ENCODE results near the gene LPCAT2.

LPCAT2 gene

DNA sequence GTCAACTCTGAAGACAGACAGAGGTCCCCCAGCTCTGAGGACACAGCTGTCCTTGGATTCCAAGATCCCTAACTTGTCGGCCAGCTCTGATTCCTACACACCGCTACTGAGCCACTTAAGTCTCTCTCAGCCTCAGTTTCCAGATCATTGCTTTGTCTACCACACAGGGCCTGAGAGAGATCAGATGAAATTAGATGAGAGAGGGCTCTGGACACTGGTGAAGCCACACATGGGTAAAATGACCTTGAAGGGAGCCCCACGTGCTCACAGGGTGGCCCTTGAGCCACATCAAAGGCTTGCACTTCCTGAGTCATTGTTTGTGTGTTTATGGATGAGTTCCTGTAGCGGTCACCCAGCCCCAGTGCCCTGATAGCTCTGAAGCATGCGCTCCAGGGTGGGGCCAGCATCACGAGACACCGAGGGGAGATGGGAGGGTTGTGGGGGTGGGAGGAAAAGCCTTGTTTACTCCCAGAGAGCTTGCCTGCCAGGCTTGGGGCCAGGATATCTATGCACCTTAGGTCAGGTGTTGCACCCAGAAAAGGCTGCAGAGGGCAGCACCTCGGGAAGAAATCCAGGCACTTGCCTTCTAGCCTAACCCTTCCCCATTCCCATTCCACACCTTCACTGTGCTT, 114.2 kb downstream of the LPCAT2 start:
- no peak overlapping the region for H3K9ac ChIP-seq (ENCODE audit: low read length)
- no peak overlapping the region for H3K4me3 ChIP-seq (ENCODE audit: low read length)
- H3K4me1 ChIP-seq (ENCODE audit: control insufficient read depth, low read depth, low read length), result peaks cover 2% of the 10 kb centered on the region
- no peaks in the 10 kb centered on the region for H3K27me3 ChIP-seq (ENCODE audit: control insufficient read depth, insufficient read depth, low read length)
- no peaks in the 10 kb centered on the region for H3K36me3 ChIP-seq (ENCODE audit: control insufficient read depth, low read depth, low read length)
- H3K9me3 ChIP-seq (ENCODE audit: control insufficient read depth, low read depth, low read length), result no peaks in the 10 kb centered on the region
- H3K27ac ChIP-seq (ENCODE audit: low read length), result no peak overlapping the region

DNA sequence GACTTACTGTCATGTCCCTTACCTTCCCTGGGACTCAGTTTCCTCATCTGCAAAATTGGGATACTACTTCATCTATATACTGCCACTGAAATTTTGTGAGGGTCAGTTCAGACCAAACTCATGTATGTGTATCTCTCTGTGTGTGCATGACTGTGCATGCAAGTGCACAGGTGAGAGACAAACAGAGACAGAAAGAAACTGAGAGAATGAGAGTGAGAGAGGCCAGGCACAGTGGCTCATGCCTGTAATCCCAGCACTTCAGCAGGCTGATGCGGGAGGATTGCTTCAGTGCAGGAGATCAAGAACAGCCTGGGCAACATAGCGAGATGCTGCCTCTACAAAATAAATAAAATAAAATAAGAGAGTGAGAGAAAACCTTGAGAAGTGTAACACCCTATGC, 114.8 kb downstream of the LPCAT2 start:
- Histone ChIP-seq H3K9me3 (ENCODE audit: control insufficient read depth, low read depth, low read length) (no peaks in the 10 kb centered on the region), H3K9ac (ENCODE audit: low read length) (no peak overlapping the region), H3K36me3 (ENCODE audit: control insufficient read depth, low read depth, low read length) (no peaks in the 10 kb centered on the region), H3K27me3 (ENCODE audit: control insufficient read depth, insufficient read depth, low read length) (no peaks in the 10 kb centered on the region), H3K27ac (ENCODE audit: low read length) (no peak overlapping the region), H3K4me1 (ENCODE audit: control insufficient read depth, low read depth, low read length) (peaks cover 8% of the 10 kb centered on the region), H3K4me3 (ENCODE audit: low read length) (no peak overlapping the region)

DNA sequence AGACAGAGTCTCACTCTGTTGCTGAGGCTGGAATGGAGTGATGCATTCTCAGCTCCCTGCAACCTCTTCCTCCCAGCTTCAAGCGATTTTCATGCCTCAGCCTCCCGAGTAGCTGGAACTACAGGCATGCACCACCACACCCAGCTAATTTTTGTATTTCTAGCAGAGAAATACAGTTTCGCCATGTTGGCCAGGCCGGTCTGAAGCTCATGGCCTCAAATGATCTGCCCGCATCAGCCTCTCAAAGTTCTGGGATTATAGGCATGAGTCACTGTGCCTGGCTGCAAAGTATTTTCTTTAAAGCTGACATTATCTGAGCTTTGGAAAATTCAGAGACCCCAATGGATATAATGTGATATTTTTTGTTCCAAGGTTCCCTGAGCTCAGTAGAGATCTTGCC, 115.8 kb downstream of the LPCAT2 start:
- Histone ChIP-seq H3K27ac (ENCODE audit: low read length) (no peak overlapping the region), H3K9ac (ENCODE audit: low read length) (no peak overlapping the region), H3K4me1 (ENCODE audit: control insufficient read depth, low read depth, low read length) (peaks cover 9% of the 10 kb centered on the region), H3K36me3 (ENCODE audit: control insufficient read depth, low read depth, low read length) (no peaks in the 10 kb centered on the region), H3K9me3 (ENCODE audit: control insufficient read depth, low read depth, low read length) (no peaks in the 10 kb centered on the region), H3K4me3 (ENCODE audit: low read length) (no peak overlapping the region), H3K27me3 (ENCODE audit: control insufficient read depth, insufficient read depth, low read length) (no peaks in the 10 kb centered on the region)

DNA sequence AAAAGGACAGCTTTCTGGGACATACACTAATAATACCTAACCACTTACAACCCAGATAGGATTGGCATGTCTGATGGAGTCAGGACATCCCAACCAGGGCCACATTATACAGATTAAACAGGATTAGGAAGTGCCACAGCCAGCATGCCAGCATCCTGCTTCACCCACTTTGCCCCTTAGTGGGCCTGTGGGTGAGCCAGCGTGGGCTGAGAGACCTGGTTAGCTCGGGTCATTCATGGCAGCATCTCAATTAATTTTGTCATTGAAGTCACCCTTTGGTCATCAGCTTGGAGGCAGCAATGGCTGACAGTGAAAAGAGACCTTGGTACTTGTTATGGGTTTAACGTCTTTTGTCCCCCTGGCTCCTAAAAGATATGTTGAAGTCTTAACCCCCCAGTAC, 117.0 kb downstream of the LPCAT2 start:
- Histone ChIP-seq H3K27ac (ENCODE audit: low read length) (no peak overlapping the region), H3K9ac (ENCODE audit: low read length) (no peak overlapping the region), H3K4me3 (ENCODE audit: low read length) (no peak overlapping the region), H3K4me1 (ENCODE audit: control insufficient read depth, low read depth, low read length) (peaks cover 9% of the 10 kb centered on the region), H3K9me3 (ENCODE audit: control insufficient read depth, low read depth, low read length) (no peaks in the 10 kb centered on the region), H3K36me3 (ENCODE audit: control insufficient read depth, low read depth, low read length) (no peaks in the 10 kb centered on the region), H3K27me3 (ENCODE audit: control insufficient read depth, insufficient read depth, low read length) (no peaks in the 10 kb centered on the region)

DNA sequence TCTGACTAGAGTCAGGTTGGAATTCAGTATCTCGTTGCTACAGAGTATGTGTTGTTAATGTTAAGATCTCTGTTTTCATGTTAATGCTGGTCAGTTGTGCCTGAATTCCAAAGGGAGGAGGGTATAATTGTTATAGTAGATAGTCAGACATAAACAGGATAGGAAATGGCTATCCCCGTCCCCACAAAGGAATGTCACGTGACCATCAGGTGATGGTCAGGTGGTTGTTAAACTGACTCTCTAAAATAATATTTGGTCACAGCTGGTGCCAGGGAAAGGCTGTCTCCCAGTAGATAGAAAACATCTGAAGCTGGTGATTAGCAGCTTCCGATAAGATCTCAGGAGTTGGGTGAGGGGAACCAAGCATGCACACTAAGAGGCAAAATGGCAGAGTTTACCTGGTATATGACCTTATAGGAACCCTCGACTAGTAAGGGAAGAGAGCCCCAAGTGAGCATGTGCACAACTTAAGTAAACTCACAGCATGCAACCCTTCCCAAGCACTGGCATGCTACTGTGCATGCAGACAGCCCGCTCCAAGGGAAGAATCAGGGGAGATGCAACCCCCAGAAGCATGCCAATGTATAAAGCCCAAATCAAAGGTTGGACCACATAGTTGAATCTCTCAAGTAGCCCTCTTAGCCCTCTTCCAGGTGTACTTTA, 119.6 kb downstream of the LPCAT2 start:
- H3K27me3 ChIP-seq (ENCODE audit: control insufficient read depth, insufficient read depth, low read length), result no peaks in the 10 kb centered on the region
- H3K27ac ChIP-seq (ENCODE audit: low read length), result no peak overlapping the region
- H3K4me1 ChIP-seq (ENCODE audit: control insufficient read depth, low read depth, low read length), result peaks cover 9% of the 10 kb centered on the region
- H3K9ac ChIP-seq (ENCODE audit: low read length), result no peak overlapping the region
- no peak overlapping the region for H3K4me3 ChIP-seq (ENCODE audit: low read length)
- H3K9me3 ChIP-seq (ENCODE audit: control insufficient read depth, low read depth, low read length), result peaks cover 6% of the 10 kb centered on the region
- no peaks in the 10 kb centered on the region for H3K36me3 ChIP-seq (ENCODE audit: control insufficient read depth, low read depth, low read length)

DNA sequence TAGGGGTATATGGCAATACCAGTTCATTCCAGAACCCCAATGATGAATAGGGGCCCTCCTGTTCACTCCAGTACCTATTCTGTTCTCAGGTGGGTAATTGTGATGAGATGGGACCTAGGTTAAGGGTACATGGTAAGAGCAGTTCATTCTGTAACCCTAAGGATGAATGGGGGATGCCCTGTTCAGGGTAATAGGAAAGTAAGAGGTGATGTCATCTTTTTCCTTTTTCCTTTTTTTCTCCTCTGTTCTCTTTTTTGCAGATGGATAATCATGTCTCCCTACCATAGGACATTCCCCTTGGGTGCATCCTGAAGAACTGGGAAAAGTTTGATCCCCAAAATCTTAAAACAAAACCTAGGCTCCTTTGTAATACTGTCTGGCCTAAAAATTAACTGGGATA, 121.9 kb downstream of the LPCAT2 start:
- Histone ChIP-seq H3K36me3 (ENCODE audit: control insufficient read depth, low read depth, low read length) (no peaks in the 10 kb centered on the region), H3K27ac (ENCODE audit: low read length) (no peak overlapping the region), H3K4me3 (ENCODE audit: low read length) (no peak overlapping the region), H3K9me3 (ENCODE audit: control insufficient read depth, low read depth, low read length) (peaks cover 6% of the 10 kb centered on the region), H3K9ac (ENCODE audit: low read length) (no peak overlapping the region), H3K4me1 (ENCODE audit: control insufficient read depth, low read depth, low read length) (peaks cover 9% of the 10 kb centered on the region), H3K27me3 (ENCODE audit: control insufficient read depth, insufficient read depth, low read length) (no peaks in the 10 kb centered on the region)

DNA sequence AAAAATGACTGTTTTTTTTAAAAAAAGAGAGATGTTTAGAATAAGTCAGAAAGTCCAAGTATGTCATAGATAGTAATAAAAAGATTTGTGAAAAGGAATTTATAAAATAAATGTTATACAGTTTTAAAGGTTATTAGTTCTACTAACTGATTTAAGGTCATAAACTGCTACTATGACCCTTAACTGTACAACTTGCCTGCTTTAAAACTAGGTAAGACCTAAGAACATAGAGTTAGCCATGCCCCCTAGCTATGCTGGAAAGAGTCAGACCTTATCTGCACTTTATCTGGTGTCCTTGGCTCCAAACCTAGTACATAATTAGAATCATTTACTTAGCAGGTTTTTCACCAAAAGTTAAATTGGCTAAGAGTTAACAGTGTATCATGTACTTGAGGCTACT, 123.4 kb downstream of the LPCAT2 start:
- Histone ChIP-seq H3K9me3 (ENCODE audit: control insufficient read depth, low read depth, low read length) (peaks cover 6% of the 10 kb centered on the region), H3K27ac (ENCODE audit: low read length) (no peak overlapping the region), H3K9ac (ENCODE audit: low read length) (no peak overlapping the region), H3K36me3 (ENCODE audit: control insufficient read depth, low read depth, low read length) (no peaks in the 10 kb centered on the region), H3K27me3 (ENCODE audit: control insufficient read depth, insufficient read depth, low read length) (no peaks in the 10 kb centered on the region), H3K4me3 (ENCODE audit: low read length) (no peak overlapping the region), H3K4me1 (ENCODE audit: control insufficient read depth, low read depth, low read length) (peaks cover 9% of the 10 kb centered on the region)

DNA sequence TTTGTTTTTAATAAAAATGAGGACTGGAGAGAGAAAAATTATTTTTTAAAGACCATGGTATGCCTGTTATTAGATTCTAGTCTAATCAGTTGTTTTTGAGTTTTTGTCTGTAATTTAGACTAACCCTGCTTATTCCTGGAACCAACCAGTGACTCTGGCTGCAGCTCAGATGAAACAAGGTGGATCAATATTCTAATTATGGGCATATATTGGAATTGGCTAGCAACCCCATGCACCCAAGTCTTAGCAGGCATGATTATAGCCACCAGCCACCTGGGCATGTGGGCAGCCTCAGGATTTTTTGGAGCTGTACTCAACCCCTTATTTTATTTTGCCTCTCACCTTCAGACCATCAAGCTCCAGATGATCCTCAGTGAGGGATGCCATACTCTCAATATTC, 125.3 kb downstream of the LPCAT2 start:
- H3K27ac ChIP-seq (ENCODE audit: low read length), result no peak overlapping the region
- no peaks in the 10 kb centered on the region for H3K27me3 ChIP-seq (ENCODE audit: control insufficient read depth, insufficient read depth, low read length)
- no peak overlapping the region for H3K9ac ChIP-seq (ENCODE audit: low read length)
- H3K9me3 ChIP-seq (ENCODE audit: control insufficient read depth, low read depth, low read length), result peaks cover 6% of the 10 kb centered on the region
- H3K36me3 ChIP-seq (ENCODE audit: control insufficient read depth, low read depth, low read length), result no peaks in the 10 kb centered on the region
- H3K4me1 ChIP-seq (ENCODE audit: control insufficient read depth, low read depth, low read length), result no peaks in the 10 kb centered on the region
- H3K4me3 ChIP-seq (ENCODE audit: low read length), result no peak overlapping the region

Data from iPS-18a (cell line).